ENCODE results near the gene LIMK1. TPM values are rescaled to one million over a fixed set of nuclear protein-coding genes. Genes with fewer than 3 reads are reported as not detected.

LIMK1 gene
- total RNA-seq, 1 donor from 2014 or later, result 49.9 TPM

DNA sequence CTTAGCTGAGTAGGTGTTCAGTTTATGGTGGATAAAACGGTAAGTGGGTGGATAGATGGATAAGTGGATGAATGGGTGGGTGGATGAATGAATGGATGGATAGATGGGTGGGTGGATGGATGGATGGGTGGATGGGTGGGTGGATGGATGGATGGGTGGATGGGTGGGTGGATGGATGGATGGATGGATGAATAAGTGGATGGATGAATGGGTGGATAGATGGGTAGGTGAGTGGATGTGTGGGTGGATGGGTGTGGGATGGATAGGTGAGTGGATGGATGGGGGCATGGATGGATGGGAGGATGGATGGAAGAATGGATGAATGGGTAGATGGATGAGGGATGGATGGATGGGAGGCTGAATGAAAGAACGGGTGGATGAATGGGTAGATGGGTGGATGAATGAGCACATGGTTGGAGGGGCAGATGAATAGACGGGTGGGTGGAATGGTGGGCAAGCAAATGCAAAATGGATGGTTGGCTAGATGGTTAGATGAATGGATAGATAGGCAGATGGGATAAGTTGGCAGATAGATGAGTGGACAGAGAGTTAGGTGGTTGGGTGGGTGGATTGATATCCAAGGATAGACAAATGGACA lies 29.9 kb upstream of the LIMK1 start:
- DNase-seq (ENCODE audit: low read depth), result no peak

- no peak for DNase-seq (ENCODE audit: low read depth)
Measured at GRCh38 chr7:74056096-74056915, 27.3 kb upstream of the LIMK1 start.

- DNase-seq (ENCODE audit: low read depth), result no peak
Measured at GRCh38 chr7:74057216-74057925, 26.2 kb upstream of the LIMK1 start.

DNA sequence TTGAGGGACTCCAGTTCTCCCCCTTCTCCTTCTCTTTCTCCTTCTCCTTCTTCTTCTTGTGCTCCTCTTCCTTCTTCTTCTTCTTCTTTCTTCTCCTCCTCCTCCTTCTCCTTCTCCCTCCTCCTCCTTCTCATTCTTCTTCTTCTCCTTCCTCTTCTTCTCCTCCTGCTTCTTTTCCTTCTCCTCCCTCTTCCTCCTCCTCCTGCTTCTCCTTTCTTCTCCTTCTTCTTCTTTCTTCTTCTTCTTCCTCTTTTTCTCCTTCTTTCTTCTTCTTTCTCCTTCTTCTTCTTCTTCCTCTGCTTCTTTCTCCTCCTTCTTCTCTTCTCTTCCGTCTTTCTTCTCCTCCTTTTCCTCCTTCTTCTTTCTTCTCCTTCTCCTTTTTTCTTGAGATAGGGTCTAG lies 25.6 kb upstream of the LIMK1 start:
- DNase-seq (ENCODE audit: low read depth), result no peak

GRCh38 chr7:74058486-74058885 lies 25.1 kb upstream of the LIMK1 start:
- DNase-seq (ENCODE audit: low read depth), result no peak

- no peak for DNase-seq (ENCODE audit: low read depth)
Measured at GRCh38 chr7:74059037-74059436, 24.6 kb upstream of the LIMK1 start.

DNA sequence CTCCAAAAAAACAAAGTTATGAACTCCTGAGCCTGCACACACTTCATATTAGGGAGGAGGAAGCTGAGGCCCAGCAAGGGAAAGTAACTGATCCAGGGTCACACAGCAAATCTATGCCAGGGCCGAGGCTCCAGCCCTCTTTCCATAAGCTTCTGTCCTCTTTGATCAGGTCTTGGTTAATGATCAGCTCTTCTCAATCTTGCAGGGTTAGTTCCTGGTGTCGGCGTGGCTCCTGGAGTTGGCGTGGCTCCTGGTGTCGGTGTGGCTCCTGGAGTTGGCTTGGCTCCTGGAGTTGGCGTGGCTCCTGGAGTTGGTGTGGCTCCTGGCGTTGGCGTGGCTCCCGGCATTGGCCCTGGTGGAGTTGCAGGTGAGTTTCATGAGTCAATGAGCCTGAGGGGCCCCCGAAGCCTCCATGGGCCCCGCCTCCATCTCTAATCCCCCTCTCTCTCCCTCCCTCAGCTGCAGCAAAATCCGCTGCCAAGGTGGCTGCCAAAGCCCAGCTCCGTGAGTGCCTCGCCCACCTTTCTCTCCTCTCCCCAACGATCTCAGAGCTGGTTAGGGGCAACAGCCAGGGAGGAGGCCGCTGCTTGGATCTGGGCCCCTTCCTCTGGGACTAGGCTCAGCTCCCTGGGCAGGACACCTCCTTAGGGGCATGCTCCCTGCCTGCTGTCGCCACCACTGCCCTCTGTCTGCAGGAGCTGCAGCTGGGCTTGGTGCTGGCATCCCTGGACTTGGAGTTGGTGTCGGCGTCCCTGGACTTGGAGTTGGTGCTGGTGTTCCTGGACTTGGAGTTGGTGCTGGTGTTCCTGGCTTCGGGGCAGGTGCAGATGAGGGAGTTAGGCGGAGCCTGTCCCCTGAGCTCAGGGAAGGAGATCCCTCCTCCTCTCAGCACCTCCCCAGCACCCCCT lies 23.7 kb upstream of the LIMK1 start:
- DNase-seq (ENCODE audit: low read depth), result no peak

- peak; percentile 91 for DNase-seq (ENCODE audit: low read depth)
Measured at GRCh38 chr7:74061840-74062539, 21.6 kb upstream of the LIMK1 start.

GRCh38 chr7:74063223-74063641 lies 20.4 kb upstream of the LIMK1 start:
- DNase-seq (ENCODE audit: low read depth), result no peak

- DNase-seq (ENCODE audit: low read depth), result no peak
Measured at GRCh38 chr7:74063646-74064045, 20.0 kb upstream of the LIMK1 start.

GRCh38 chr7:74064696-74065095 lies 18.9 kb upstream of the LIMK1 start:
- no peak for DNase-seq (ENCODE audit: low read depth)

GRCh38 chr7:74066626-74067025 lies 17.0 kb upstream of the LIMK1 start:
- DNase-seq (ENCODE audit: low read depth), result no peak

DNA sequence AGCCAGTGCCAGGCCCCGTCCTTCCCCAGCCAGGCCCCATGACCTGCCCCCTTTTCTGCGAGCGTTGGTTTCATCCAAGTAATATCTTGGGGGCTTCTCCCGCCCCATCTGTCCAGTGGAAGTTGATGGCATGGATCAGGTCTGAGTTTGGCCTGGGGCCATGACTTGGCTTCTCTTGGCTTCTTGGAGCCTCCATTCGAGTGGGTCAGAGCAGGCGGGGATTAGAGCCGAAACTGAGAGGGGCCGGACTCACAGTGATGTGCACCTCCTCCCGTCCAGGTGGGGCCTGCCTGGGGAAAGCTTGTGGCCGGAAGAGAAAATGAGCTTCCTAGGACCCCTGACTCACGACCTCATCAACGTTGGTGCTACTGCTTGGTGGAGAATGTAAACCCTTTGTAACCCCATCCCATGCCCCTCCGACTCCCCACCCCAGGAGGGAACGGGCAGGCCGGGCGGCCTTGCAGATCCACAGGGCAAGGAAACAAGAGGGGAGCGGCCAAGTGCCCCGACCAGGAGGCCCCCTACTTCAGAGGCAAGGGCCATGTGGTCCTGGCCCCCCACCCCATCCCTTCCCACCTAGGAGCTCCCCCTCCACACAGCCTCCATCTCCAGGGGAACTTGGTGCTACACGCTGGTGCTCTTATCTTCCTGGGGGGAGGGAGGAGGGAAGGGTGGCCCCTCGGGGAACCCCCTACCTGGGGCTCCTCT lies 15.1 kb upstream of the LIMK1 start:
- no peak for DNase-seq (ENCODE audit: low read depth)

DNA sequence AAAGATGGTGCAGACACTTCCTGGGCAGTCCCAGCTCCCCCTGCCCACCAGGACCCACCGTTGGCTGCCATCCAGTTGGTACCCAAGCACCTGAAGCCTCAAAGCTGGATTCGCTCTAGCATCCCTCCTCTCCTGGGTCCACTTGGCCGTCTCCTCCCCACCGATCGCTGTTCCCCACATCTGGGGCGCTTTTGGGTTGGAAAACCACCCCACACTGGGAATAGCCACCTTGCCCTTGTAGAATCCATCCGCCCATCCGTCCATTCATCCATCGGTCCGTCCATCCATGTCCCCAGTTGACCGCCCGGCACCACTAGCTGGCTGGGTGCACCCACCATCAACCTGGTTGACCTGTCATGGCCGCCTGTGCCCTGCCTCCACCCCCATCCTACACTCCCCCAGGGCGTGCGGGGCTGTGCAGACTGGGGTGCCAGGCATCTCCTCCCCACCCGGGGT lies 14.5 kb upstream of the LIMK1 start:
- DNase-seq (ENCODE audit: low read depth), result no peak

- no peak for DNase-seq (ENCODE audit: low read depth)
Measured at GRCh38 chr7:74069790-74070618, 13.6 kb upstream of the LIMK1 start.

- DNase-seq (ENCODE audit: low read depth), result no peak
Measured at GRCh38 chr7:74070619-74070921, 13.0 kb upstream of the LIMK1 start.

GRCh38 chr7:74071121-74071520 lies 12.5 kb upstream of the LIMK1 start:
- DNase-seq (ENCODE audit: low read depth), result no peak

- no peak for DNase-seq (ENCODE audit: low read depth)
Measured at GRCh38 chr7:74074770-74075169, 8.8 kb upstream of the LIMK1 start.

GRCh38 chr7:74078461-74078860 lies 5.1 kb upstream of the LIMK1 start:
- DNase-seq (ENCODE audit: low read depth), result no peak
